GM18861 (cell line): ENCODE measurements around the gene PLN.

Experiments
- ATAC-seq: cut with Tn5 transposase; IDR thresholded peaks from one replicate; pipeline ENCODE4 v1.9.1; 2021; ENCODE audit not compliant: unreplicated experiment

Gene PLN

DNA sequence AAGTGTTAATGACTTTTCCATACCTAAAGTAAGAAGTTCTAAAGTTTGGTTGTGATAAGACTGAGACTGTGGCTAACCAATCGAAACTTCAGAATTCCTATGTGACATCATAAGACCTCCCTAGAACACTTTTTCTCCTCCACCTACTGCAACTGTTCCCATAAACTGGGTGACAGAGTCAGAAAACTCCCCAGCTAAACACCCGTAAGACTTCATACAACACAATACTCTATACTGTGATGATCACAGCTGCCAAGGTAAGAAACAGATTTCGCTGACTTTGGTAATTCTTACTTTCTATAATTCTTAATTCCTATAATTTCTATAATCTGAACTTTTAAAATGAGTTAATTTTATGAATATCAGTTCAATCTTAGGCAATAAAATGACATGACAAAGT lies at the start of gene PLN:
TSS of gene PLN (plus strand) at position 161 of the 400 bp plus-strand sequence. CDS start 10,626 bp downstream, outside the sequence.
- no peak for ATAC-seq

DNA sequence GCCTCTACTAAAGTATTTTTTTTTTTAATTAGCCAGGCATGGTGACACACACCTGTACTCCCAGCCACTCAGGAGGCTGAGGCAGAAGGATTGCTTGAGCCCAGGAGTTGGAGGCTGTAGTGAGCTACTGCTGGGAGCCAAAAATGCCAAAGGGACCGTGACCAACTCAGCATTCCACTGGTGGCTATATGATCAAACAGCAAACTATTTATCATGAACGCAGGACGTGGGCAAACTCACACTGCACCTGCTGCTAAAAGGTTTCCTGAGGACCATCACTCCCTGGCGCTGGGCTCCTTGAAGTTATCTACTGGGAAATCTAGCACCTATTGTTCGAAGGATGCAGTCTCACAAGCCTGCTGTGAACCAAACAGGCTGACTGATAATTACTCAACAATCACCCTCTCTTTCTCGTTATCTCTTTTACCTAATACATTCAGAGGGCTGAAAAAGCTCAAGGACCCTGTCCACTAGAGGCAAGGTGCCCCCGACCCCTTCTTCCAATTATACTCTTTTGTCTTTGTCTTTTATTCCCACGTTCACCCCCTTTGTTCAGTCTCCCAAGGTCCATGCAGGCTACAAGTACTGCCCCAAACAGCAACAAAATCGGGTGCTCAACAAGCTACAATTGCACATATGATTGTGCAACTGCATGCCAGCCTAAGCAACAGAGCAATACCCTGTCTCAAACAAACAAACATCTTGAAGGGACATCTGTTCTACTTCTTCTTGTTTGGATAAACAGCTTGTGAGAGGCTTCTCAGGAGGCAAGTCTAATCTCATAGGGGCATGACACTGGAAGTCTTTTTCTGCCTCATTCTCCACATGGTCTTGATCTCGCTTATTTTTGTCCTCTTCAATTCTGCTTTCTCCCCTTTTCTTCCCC lies 47.7 kb upstream of the PLN start:
- no peak for ATAC-seq

DNA sequence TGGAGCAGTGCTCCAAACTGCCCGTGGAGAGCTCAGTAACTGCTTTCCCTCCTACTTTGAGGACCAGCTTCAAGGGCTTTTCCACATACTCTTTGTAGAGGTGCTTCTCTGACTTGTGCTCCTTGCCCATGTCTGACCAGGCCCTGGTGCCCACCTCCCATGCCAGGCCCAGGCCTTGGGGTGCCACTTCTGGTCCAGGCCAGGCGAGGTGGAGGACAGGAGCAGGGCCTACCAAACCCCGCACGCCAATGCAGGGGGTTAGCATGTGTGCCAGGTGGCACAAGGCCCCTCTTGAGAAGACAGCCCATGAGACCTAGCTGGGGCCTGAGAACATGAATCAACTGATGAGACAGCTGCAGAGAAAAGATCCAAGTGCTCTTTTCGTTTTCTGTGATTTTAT lies 47.0 kb upstream of the PLN start:
- ATAC-seq: no peak

DNA sequence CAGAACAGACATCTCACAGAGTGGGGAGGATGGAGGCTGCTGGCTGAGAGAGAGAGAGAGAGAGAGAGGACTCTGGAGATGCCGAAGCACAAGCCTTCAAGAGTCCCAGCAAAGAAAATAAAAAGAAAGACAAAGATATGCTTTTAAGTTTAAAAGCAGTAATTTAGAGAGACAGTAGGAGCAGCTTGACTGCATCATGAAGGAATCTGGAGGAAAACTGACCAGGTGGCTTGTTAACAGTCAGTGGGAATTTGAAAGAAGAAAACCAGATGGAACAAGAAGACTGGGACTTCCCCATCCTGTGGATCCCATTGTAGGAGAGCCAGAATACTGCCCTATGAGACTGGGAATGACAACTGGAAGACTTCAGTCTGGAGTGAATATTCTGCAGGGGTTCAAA lies 46.3 kb upstream of the PLN start:
- ATAC-seq: no peak

DNA sequence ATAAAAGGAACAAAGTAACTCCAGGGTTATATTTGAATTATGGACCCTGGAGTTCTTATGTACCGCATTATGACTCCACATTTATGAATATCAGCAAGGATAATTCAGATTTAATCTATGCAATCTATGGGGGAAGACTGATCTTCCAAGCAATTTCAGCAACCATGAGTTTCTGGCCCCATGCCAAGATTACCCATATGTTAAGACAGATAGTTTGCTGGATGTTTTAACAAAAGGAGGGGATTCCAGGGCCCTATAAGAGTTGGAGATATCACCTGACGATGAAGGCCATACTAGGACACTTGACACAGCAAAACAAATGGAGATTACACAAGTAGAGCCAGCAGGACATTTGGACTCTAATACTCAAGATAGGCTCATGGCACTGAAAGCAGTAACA lies 45.9 kb upstream of the PLN start:
- ATAC-seq: no peak

DNA sequence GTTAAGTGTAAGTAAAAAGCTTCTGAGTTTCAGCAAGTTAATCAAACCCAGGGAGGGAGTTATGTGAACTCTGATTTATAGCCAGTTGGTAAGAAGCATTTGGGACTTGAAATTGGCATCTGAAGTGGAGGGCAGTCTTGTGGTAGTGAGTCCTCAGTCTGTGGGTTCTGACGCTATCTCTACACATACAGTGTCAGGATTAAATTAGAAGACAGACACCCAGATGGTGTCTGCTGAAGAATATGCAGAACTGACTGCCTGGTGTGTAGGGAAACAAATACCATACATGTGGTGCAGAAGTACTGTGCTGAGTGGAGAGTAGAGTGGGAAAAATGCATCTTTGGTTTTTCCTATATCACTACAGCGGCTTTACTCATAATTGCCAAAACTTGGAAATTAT lies 43.5 kb upstream of the PLN start:
- no peak for ATAC-seq

DNA sequence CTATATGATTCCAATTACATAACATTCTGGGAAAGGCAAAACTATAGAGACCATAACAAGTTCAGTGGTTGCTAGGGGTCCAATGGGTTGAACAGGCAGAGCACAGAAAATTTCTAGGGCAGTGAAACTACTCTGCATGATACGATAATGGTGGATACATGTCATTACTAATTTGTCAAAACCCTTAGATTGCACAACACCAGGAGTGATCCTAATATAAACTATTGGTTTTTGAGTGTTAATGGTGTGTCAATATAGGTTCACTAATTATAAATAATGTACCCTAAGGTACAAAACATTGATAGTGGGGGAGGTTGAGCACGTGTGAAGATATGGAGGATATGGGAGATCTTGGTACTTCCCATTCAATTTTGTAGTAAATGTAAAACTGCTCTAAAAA lies 42.4 kb upstream of the PLN start:
- ATAC-seq: no peak

DNA sequence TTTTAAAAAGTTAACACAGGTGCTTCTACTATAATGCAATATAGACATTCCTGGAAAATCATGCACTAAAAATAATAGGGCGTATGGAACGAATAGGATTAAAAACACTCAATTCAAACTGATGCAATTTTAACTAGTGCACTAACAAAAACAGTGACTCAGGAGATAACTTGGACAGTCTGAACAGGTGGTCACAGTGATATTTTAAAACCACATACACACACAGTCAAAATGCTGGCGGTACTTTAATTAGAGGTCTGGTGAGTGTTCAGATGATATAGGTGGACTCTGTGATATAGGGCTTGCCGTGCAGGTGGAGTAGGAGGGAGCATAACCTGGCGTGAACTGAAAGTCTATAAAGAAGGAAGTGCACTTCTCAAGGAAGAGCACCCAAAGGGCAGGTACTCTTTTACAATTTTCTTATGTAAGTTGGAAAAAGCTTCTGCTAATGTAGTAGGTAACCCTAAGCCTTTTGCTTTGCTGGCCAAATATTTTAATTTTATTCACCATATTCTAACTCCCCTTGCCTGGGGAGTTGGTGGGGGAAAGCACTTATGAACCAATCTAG lies 41.9 kb upstream of the PLN start:
- no peak for ATAC-seq

DNA sequence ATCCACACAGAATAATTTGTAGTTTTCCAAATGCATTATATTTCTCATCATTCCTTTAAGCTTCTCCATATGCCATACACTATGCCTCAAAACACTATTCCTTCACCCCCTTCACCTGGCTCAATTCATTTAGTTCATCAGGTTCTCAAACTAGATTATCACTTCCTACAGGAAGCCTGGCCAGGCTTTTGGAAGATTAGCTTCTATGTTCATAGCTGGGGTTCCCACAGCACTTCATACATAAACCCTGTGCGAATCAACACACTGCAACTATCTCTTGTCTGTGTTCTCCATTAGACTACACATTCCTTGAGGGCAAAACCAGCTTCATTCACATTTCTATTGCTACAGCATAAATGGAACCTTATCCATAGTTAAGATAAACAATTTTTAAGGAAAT lies 40.5 kb upstream of the PLN start:
- ATAC-seq: no peak

DNA sequence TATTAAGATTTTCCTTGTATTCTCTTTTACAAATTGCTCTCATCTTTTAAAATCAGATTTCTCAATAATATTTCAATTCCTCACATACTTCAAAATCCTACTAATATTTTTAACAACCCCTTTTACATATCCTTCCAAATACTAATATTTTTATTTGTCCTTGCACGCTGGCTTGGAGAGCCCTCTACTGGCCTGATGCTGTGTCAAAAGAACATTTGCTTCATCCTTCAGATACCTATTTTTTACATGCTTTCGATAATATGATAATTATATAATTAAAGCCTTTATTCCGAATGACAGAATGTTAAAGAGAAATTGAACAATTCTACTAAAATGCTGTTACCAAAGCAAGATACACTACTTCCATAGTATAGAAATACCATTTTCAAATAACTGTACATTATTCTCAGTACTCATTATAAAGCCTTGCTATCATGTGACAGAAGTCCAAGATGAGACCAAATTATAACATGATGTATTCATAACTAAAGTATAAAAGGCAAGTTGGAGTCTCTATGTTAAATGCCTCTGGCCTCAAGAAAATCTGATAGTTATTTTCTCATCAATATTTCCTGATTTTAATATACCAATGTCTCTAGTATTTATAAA lies 39.0 kb upstream of the PLN start:
- no peak for ATAC-seq

DNA sequence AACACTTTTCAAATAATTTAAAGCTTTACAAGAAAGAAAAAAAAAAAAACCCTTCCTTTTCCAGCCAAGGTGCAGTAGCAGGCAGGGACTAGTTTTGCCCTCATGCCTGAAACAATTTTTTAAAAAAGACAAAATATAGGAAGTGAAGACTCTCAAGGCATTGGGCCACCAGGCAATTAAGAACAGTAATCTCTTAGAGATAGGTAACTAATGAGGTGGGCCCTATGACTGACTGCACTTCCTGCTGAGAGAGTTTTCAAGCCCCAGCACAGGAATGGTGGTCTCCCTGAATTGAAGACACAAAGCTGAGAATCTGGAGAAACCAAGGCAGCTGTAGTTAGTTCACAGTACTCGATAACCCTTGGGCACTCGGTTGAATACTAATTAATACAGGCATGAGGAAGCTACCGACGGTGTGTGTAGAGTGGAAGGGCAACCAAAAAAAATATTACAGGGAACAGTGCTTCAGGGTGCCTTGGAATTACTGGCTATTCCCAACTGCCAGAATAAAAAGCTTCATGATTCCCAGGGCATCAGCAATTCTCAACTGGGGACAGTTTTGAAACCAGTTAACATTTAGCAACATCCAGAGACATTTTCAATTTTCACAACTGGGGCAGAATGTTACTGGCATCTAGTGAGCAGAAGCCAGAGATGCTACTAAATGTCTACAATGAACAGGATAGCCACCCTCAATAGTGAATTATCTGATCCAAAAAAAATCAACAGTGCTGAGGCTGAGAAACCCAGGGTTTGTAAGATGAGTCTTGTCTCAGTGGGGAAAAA lies 36.0 kb upstream of the PLN start:
- no peak for ATAC-seq

DNA sequence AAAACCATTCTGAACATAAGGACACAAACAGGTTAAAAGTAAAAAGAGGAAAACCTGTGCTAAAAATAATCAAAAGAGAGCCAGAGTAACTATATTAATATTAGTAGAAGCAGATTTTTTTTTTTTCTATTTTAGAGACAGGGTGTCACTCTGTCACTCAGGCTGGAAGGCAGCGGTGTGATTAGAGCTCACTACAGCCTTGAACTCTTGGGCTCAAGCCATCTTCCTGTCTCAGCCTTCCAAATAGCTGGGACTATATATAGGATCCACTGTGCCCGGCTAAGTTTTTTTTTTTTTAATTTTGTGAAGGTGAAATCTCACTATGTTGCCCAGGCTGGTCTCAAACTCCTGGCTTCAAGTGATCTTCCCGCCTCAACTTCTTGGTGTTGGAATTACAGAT lies 33.4 kb upstream of the PLN start:
- no peak for ATAC-seq

DNA sequence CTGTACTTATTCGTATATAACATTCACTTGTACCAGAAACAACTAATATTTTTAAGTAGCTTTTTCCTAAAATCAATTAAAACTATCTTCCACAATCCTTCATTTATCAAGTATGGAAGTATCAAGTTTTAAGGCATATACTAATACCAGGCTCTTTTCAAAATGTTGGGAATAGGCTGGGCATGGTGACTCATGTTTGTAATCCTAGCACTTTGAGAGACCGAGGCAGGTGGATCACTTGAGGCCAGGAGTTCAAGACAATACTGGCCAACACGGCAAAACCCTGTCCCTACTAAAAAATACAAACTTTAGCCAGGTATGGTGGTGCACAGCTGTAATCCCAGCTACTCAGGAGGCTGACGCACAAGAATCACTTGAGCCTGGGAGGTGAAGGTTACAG lies 25.7 kb upstream of the PLN start:
- no peak for ATAC-seq

DNA sequence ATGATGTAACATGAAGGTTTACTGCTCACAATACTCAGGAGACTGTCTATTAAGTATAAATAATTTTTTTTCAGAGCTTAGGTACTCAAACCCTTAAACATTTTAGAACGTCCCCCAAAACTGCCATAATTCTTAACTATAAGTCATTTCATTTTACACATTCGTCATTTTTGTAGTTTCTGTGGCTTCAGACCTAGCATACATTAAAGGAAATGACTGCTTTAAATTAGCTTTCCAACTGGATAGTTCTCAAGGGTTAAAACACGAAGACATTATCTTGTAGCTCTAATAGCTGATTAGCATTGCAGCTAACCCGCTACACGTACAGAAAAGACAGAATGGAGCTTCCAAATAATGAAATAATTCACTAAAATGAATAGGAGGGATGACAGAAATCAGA lies 24.9 kb upstream of the PLN start:
- ATAC-seq: no peak

DNA sequence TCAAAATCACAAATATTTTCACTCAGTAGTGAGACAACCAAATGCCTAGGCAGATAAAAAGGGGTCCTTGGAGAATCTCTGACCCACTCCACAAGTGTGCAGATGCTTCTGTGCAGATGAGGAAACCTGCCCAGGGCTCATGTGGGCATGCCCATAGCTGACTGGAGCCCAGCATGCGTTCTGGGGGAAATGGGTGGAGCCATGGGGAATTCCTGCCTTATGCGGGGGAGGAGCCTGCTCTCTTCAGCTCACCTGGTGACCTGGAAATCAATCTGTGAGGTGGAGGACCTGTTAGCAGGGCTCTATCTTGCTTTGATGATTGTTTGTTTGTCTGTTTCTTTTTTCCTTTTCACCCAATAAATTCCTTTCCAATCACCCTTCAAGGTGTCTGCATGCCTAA lies 23.4 kb upstream of the PLN start:
- no peak for ATAC-seq

DNA sequence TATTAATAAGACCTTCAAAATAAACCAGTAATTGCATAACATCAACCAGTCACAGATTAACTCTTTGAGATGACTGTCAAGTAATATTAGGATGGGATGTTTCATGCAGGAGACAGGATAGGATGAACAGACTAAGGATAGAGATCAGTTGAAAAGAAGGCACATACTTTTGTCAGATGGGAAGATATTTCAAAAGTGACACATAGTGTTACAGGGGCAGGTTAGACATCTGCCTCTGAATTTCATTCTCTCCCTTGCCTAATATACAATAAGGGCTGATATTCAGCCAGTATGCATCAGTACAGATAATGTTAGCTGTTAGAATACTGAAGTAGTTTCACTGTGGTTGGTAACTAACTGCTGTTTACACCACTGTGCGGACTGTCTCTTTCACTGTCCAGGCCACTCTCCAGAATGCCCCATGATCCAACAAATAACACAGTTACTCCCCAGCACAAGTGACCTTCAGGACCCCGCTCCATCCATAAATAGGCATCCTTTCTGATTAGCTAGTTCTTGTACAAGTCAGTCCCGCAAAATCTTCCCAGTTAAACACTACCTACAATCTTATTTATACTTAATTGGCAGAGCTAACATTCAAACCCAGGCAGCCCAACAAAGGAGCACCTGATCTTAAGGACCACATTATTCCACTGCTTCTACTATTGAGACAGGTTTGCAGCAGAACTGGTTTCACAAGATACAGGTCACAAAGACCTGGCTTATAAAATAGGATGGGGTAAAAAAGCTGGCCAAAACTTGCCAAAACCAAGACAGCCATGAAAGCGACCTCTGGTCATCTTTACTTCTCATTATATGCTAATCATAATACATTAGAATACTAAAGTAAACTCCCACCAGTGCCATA lies 21.9 kb upstream of the PLN start:
- ATAC-seq: no peak

DNA sequence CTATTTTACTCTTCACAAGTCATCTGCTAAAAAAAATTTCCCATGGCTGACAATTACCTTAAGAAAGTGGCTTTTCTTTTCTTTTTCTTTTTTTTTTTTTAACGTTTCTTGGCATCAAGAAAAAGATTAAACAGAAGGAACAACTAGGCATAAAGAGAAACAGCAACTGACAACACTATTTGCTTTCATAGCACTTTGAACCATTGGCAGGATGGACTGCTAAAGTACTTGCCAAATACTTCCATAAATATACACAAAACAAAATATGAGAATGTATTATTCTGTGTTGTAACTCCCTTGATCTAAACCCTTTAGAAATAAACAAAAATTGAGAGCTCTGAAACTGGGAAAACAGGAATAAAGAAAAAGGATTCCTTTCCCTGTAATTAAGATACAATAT lies 20.0 kb upstream of the PLN start:
- no peak for ATAC-seq

DNA sequence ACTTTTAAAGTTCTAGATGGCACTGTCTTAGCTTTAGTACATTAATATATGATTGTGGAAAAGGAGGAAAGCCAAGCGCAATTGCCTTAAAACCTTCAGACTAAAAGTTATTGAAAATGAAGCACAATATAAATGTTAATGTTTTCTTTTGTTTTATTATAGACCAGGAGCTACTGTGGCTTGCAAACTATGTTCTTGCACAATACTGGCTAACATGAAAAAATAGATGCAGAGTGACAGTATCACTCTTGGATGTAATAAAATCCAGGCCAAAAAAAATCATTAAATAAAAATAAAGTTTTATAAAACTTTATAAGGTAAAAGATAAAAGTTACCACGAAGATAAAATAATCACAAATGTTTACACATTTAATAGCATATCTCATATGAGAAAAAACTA lies 18.3 kb upstream of the PLN start:
- no peak for ATAC-seq

DNA sequence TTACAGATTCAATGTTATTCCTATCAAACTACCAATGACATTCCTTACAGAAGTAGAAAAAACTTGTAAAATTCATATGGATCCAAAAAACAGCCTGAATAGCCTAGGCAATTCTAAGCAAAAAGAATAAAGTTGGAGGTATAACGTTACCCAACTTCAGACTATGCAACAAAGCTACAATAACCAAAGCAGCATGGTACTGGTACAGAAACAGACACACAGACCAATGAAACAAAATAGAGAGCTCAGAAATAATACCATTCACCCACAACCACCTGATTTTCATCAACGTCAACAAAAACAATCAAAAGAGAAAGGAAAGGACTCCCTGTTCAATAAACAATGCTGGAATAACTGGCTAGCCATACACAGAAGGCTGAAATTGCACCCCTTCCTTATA lies 17.2 kb upstream of the PLN start:
- no peak for ATAC-seq

DNA sequence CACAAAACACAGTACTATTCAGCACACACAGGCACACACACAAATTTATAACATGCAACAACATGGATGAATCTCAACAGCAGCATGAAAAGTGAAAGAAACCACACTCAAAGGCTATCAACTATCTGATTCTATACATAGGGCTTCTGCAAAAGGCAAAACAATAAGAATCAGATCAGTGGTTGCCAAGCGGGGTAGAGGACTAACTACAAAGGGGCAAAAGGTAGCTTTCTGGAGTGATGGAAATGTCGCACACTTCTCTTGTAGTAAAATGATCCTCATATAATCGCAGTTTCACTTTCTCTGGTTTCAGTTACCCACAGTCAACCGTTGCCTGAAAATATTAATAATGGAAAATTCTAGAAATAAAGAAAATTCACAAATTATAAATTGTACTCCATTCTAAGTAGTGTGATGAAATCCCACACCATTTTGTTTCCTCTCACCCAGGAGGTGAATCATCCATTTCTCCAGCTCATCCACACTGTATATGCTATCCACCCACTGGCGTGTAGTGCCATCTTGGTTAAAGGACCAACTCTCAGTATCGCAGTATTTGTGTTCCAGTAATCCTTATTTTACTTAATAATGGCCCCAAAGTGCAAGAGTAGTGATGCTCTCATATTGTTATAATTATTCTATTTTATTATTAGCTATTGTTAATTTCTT lies 12.8 kb upstream of the PLN start:
- ATAC-seq: no peak
